Measurements from ENCODE around the gene DAP.

Gene DAP

GRCh38 chr5:10708189-10708944, 52.7 kb downstream of the DAP start:
- DNase-seq = no peak

GRCh38 chr5:10707198-10708142, 53.6 kb downstream of the DAP start:
- DNase-seq = no peak

- no peak for DNase-seq
Measured at GRCh38 chr5:10706326-10706725, 54.7 kb downstream of the DAP start.

- DNase-seq = no peak
Measured at GRCh38 chr5:10705747-10706146, 55.3 kb downstream of the DAP start.

GRCh38 chr5:10704949-10705621, 55.9 kb downstream of the DAP start:
- peak; percentile 61 for DNase-seq

- no peak for DNase-seq
Measured at GRCh38 chr5:10703676-10704075, 57.4 kb downstream of the DAP start.

- no peak for DNase-seq
Measured at GRCh38 chr5:10702911-10703491, 58.0 kb downstream of the DAP start.

GRCh38 chr5:10702040-10702629, 58.9 kb downstream of the DAP start:
- peak; percentile 80 for DNase-seq

- DNase-seq = peak; percentile 48
Measured at GRCh38 chr5:10701567-10702039, 59.4 kb downstream of the DAP start.

- DNase-seq = no peak
Measured at GRCh38 chr5:10700516-10700915, 60.5 kb downstream of the DAP start.

- DNase-seq = no peak
Measured at GRCh38 chr5:10699987-10700386, 61.0 kb downstream of the DAP start.

- no peak for DNase-seq
Measured at GRCh38 chr5:10699281-10699874, 61.7 kb downstream of the DAP start.

- peak; percentile 36 for DNase-seq
Measured at GRCh38 chr5:10695759-10696543, 65.1 kb downstream of the DAP start.

- DNase-seq = peak; percentile 68
Measured at GRCh38 chr5:10695055-10695649, 65.9 kb downstream of the DAP start.

GRCh38 chr5:10691826-10692785, 68.9 kb downstream of the DAP start:
- peak; percentile 93 for DNase-seq

- peak; percentile 71 for DNase-seq
Measured at GRCh38 chr5:10690460-10691440, 70.3 kb downstream of the DAP start.

- DNase-seq = peak; percentile 58
Measured at GRCh38 chr5:10689391-10690081, 71.5 kb downstream of the DAP start.
